ENCODE data around the gene RASSF7.
"Not testable (repeated sequence)": the region's sequence is repeated elsewhere in the genome, so short reads cannot be mapped to it uniquely, and the experiment has no call there.

RASSF7 gene

GRCh38 chr11:567629-568292 lies 7.0 kb downstream of the RASSF7 start:
- no peak for DNase-seq

- DNase-seq = peak; percentile 97
Observed at GRCh38 chr11:568306-569157, 7.8 kb downstream of the RASSF7 start.

GRCh38 chr11:569158-569885 lies 8.6 kb downstream of the RASSF7 start:
- DNase-seq = no peak

GRCh38 chr11:571802-572185 lies 11.0 kb downstream of the RASSF7 start:
- DNase-seq = no peak

GRCh38 chr11:573146-573759 lies 12.5 kb downstream of the RASSF7 start:
- no peak for DNase-seq

GRCh38 chr11:574031-574570 lies 13.3 kb downstream of the RASSF7 start:
- DNase-seq = not testable (repeated sequence)

- DNase-seq = no peak
Observed at GRCh38 chr11:574632-575312, 14.0 kb downstream of the RASSF7 start.

GRCh38 chr11:575313-575995 lies 14.7 kb downstream of the RASSF7 start:
- DNase-seq = no peak

- peak; percentile 95 for DNase-seq
Observed at GRCh38 chr11:575996-576768, 15.4 kb downstream of the RASSF7 start, which contains the start of gene PHRF1. TSS of gene PHRF1 (plus strand) at chr11:576470. CDS start at chr11:581513, 5,043 bp downstream.

GRCh38 chr11:576811-577610 lies 16.2 kb downstream of the RASSF7 start:
- DNase-seq = no peak

GRCh38 chr11:577611-577894 lies 16.8 kb downstream of the RASSF7 start:
- DNase-seq = no peak

GRCh38 chr11:578276-579035 lies 17.7 kb downstream of the RASSF7 start:
- no peak for DNase-seq

GRCh38 chr11:579830-580601 lies 19.2 kb downstream of the RASSF7 start:
- no peak for DNase-seq

GRCh38 chr11:581342-581741 lies 20.6 kb downstream of the RASSF7 start:
- DNase-seq = no peak

- no peak for DNase-seq
Observed at GRCh38 chr11:581752-582151, 21.0 kb downstream of the RASSF7 start.

- DNase-seq = no peak
Observed at GRCh38 chr11:584287-584686, 23.5 kb downstream of the RASSF7 start.

GRCh38 chr11:586376-587316 lies 25.9 kb downstream of the RASSF7 start:
- DNase-seq = no peak

All from fibroblast of skin of scalp (primary cell).